CD4-positive, alpha-beta T cell treated with Interleukin-6 for 4 hours (primary cell): Measurements from ENCODE around the gene SLC38A4.
"Not testable (repeated sequence)": the region's sequence is repeated elsewhere in the genome, so short reads cannot be mapped to it uniquely, and the experiment has no call there.

Source experiments
- DNase-seq: peaks from one replicate; pipeline ENCODE4 v3.0.0-alpha.2; 2020; ENCODE audit warnings: mixed read lengths

The SLC38A4 gene, protein sequence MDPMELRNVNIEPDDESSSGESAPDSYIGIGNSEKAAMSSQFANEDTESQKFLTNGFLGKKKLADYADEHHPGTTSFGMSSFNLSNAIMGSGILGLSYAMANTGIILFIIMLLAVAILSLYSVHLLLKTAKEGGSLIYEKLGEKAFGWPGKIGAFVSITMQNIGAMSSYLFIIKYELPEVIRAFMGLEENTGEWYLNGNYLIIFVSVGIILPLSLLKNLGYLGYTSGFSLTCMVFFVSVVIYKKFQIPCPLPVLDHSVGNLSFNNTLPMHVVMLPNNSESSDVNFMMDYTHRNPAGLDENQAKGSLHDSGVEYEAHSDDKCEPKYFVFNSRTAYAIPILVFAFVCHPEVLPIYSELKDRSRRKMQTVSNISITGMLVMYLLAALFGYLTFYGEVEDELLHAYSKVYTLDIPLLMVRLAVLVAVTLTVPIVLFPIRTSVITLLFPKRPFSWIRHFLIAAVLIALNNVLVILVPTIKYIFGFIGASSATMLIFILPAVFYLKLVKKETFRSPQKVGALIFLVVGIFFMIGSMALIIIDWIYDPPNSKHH

DNA sequence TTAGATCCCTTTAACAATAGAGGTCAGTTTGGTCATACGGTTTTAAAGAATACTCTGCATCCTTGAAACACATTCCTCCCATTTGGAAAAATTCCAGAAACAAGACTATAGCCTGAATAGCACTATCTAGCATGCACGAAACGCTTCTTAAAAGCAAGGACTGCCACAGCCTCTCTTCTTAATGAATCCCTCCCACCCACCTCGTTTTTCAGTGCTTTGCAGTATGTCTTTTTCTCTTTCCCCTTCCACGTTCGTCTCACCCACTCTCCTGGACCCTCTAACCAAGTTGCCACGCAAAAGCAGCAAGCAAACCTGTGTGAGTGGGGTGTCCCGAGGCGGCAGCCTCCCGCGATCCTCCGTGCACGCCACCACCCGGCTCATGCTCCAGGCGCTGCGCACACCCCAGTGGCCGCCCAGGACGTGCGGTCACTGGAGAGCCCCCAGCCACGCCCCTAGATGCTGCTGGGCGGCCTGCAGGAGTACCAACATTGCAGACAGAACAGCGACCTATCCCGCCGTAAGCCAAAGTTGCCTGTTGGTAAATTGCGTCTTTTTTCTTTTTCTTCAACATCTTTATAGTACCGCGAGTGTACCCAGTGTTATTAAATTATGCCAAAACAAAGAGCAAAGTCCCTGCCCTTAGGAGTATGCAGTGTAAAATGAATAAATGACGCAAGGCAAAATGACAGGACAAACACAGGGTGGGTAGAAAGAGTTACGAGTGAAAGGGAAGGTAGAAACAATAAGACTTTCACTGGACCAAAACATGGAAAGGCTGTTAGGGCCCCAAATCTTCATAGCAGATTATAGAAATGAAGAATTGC is at the start of gene SLC38A4:
Gene SLC38A4 (minus strand): TSS at position 407 of the 824 bp plus-strand sequence. CDS start 32,926 bp downstream, outside the sequence.
- no peak for DNase-seq

DNA sequence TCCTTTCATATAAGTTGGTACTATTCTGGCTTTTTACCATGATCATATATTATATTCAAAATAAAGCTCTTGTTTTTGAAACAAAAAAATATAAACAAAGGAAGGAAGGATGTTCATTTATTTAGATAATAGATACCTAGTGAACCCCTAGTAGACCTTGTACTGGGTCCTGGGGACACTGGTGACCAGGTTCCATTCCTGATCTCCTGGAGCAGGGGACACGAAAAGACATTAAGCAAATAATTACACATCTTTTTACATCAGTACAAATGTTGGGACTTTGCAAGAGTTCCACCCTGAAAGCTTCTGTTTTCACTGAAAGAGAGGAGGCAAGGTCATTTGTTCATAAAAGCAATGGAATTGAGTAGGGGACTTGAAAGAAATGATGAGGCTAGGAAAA is 49.3 kb upstream of the SLC38A4 start:
- DNase-seq: no peak

GRCh38 chr12:46874642-46875041 is 48.8 kb upstream of the SLC38A4 start:
- DNase-seq: no peak

DNA sequence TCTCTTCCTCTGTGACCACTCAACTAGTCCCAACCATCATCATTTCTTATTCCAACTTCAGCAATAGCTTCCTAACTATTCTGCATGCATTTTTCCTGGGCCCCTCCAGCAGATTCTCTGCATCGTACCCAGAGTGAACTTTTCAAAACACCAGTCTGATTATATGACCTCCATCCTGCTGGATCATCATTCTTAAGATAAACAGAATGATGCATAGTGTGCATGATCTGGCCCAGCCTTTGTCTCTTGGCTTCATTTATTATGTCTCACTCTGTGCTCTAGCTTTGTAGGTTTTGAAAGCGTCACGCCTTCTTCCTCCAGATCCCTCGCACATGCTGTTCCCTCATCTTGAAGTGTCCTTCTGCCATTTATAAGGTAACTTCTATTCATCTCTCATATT is 46.3 kb upstream of the SLC38A4 start:
- DNase-seq: no peak

- no peak for DNase-seq
Observed at GRCh38 chr12:46865311-46865710, 39.5 kb upstream of the SLC38A4 start.

DNA sequence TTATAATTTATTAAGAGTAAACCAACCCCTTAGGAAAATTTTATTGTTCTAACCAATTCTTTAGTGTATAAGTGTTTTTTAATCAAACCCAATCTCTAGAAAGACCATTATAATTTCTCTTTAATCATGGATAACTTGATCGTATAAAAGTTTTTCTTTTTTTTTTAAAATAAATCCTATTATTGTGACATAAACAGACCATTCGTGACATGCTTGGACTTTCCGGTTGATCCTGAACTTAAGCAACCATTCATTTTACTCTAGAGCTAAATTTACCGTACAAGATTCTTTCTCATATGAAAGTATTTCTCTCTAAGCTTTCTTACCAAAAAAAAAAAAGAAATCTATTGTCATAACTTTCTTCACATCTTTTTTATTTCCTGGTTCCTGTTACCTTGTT is 32.6 kb upstream of the SLC38A4 start:
- no peak for DNase-seq

DNA sequence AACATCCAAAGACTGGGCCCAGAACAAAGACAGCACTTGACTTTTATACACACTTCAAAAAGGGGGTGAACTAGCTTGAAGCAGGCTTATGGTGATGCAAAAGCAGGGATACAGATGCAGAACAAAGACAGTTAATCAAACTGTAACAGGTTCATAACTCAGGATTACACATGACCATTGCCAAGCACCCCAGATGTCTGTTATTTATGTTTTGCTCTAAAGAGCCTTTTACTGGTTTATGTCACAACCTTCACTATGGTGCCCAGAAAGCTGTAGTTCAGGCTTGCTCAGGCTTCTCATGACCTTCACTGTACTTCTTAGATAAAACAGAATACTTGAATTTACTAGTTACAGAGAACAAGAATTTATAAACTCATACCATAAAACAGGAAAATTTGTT is 31.7 kb upstream of the SLC38A4 start:
- no peak for DNase-seq

GRCh38 chr12:46855760-46856159 is 30.0 kb upstream of the SLC38A4 start:
- DNase-seq: no peak

DNA sequence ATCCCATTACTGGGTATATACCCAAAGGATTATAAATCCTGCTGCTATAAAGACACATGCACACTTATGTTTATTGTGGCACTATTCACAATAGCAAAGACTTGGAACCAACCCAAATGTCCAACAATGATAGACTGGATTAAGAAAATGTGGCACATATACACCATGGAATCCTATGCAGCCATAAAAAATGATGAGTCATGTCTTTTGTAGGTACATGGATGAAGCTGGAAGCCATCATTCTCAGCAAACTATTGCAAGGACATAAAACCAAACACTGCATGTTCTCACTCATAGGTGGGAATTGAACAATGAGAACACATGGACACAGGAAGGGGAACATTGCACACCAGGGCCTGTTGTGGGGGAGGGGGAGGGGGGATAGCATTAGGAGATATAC is 28.4 kb upstream of the SLC38A4 start:
- DNase-seq: not testable (repeated sequence)

DNA sequence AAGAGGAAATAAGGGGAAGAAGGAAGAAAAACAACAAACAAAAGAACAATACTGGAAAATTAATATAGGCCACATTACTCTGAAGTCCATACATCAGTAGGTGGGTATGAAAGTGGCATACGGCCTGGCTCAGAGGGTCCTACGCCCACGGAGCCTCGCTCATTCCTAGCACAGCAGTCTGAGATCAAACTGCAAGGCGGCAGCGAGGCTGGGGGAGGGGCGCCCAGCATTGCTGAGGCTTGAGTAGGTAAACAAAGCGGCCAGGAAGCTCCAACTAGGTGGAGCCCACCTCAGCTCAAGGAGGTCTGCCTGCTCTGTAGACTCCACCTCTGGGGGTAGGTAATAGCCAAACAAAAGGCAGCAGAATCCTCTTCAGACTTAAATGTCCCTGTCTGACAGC is 23.0 kb upstream of the SLC38A4 start:
- DNase-seq: not testable (repeated sequence)

DNA sequence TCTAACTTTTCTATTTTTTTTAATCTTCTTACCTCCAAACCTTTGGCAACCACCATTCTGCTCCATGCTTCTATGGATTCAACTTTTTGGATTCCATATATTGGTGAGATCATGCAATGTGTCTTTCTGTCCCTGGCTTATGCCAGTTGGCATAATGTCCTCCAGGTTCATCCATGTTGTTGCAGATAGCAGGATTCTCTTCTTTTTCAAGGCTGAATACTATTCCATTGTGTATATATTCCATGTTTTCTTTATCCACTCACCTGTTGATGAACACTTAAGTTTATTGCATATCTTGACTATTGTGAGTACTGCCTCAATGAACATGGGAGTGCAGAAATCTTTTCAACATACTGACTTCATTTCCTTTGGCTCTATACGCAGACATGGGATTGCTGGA is 21.2 kb upstream of the SLC38A4 start:
- no peak for DNase-seq

GRCh38 chr12:46843811-46844210 is 18.0 kb upstream of the SLC38A4 start:
- no peak for DNase-seq

DNA sequence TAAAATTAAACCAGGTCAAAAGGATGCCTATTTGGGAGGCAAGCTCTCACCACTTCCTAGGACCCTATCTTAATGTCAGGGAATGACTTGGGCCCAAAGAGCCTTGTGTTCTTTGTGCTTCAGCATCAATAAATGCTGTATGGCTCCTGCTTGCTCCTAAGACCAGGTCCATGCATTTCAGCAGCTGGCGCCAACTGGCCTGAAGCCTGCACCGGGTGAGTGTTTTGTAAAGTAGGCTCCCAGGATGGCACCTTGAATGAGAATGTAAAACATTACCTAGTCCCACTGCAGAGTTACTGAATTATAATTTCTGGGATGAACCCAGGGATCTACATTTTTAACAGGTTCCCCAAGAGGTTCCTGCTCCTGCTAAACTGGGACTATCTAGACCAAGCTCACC is 16.1 kb upstream of the SLC38A4 start:
- no peak for DNase-seq

DNA sequence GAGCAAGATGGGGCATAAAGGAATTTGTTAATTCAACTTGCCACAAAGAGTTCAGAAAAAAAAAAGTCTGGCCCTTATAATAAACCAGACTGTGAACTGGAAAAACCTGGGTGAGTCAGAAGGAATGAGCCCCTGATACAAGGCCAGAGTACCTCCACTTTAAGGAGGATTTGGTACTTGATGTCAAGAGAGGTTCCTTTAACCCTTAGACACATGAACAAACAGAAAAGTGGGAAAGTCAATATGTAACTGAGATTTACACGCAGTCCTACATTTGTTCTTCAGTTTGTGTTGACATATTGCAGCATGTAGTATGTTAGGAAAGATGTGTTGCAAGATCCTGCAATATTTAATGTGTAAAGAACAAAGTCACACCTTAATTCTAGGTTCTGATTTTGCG is 14.2 kb upstream of the SLC38A4 start:
- no peak for DNase-seq

DNA sequence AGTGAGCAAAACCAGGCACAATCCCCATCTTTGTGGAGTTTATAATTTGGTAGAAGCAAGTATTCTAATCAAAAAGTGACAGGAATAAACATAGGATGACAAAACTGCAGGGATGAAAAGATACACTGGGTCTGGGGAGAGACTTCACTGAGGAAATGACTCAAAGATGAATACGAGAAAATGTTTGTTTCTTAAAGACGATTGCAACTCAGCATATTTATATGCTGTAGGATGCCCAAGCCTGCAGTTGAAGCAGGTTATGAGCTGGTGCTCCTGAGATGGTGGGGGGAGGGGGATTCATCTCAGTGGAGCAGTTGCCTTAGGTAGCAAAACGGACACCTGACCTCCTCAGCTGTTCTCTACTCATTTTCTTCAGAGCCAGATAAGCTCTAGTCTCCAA is 13.4 kb upstream of the SLC38A4 start:
- DNase-seq: no peak

DNA sequence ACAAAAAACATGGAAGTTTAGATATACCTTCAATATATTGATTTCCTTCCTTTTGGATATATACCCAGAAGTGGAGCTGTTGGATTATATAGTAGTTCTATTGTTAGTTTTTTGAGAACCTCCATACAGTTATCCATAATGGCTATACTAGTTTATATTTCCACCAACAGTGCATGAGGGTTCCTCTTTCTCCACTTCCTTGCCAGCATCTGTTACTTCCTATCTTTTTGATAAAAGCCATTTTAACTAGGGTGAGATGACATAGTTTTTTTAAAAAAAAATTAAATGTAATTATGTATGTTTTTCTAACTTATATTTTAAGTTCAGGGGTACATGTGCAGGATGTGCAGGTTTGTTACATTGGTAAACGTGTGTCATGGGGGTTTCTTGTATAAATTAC is 10.0 kb upstream of the SLC38A4 start:
- DNase-seq: no peak

DNA sequence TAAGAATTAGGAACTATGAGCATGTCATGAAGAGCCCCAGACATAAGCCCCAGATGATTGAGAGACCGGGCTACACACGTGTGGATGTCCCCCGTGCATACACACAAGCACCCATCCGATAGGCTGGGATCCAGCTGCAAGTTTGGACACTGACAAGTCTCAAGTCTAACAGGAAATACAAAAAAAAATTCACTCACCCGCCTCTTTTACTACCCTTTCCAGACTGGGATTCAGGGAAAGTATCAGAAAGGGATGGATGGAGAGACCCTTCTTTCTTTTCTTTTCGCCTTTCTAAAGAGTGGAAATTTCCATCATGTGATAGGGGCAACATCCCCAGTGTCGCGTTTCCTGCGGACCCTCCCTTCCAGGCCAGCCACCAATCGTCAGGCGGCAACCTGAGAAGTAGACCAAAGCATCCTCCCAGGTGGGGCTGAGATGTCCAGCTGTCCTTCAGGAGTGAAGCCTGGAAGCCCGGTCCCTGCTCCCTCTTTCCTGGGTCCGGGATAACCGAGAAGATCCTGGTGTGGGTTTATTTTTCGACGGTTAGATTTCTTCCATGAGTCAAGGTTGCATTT is 6.4 kb upstream of the SLC38A4 start:
- DNase-seq: no peak

GRCh38 chr12:46831335-46832129 is 5.7 kb upstream of the SLC38A4 start:
- no peak for DNase-seq

DNA sequence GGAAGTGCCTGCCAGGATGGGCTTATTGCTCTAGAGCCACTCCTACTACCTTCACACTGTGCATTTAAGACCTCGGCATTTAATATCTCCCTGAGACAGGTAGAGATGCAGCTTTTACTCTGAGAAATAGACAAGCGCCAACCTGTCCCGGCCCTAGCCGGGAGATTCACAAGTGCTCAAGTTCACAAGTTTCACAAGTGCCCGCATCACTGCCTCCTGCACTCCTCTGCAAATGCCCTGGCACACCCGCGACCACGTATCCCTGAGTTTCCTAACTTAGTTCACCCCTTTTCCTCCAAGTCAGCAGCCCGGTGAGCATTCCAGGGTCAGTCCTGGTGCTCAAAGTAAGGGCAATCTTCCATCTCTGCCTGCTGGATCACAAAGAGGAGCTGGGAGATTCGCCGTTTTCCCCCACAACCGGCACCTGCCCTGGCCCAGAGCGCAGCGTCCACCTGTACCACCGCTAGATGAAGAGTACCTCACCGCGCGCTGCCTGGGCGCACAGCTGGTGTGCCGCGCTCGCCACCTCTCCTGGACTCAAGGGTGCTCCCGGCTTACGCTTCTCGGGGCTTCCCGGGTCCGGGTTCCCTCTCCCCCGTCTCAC is 5.0 kb upstream of the SLC38A4 start:
- no peak for DNase-seq

GRCh38 chr12:46824709-46825108 is 1.1 kb downstream of the SLC38A4 start:
- no peak for DNase-seq

DNA sequence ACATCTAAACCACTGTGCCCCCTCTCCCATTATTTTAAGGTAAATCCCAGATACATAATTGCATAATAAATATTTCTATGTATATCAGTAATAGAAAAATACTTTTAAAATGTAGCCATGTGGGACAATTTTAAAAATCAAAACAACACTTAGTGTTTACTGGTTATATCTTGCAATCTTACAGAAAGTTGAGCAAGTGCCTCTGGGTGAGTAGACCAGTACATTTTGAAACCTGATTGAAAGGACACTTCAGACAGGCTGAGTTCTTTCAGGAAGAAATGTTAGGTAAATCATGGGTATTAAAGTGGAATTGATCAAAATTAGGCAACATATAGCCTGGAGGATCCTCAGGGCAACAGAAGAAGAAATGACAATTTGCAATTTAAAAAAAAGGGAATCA is 7.2 kb downstream of the SLC38A4 start:
- DNase-seq: no peak

GRCh38 chr12:46815809-46816208 is 10.0 kb downstream of the SLC38A4 start:
- no peak for DNase-seq
